WTC11 (cell line): ENCODE results near the gene METTL15. TPM values are rescaled to one million over a fixed set of nuclear protein-coding genes. Genes with fewer than 3 reads are reported as not detected.

ENCODE experiments used
- ATAC-seq: fragments of 200-7000 bp; cut with Tn5 transposase; 2 replicates; pipeline ENCODE4 v1.10.0; 2021; ENCODE audit warnings: mild to moderate bottlenecking, moderate library complexity
- CTCF ChIA-PET: fragments of 300-600 bp; sonication (Branson Sonifier 250); formaldehyde crosslinking; loops from one replicate; lab custom pipeline; 2021; ENCODE audit warnings: antibody characterized with exemption; lab: Charles Lee
- POLR2A ChIA-PET: fragments of 350-600 bp; sonication (Branson Sonifier 250); formaldehyde crosslinking; loops from one replicate; lab custom pipeline; 2021; ENCODE audit warnings: antibody characterized with exemption; lab: Charles Lee
- DNase-seq: peaks from one replicate; pipeline ENCODE4 v3.0.0; 2021; ENCODE audit warnings: low spot score
- H3K27ac Mint-ChIP-seq: 2 replicates; pipeline ENCODE4 v1.8.0; 2021; ENCODE audit warnings: mixed read lengths
- H3K27me3 Mint-ChIP-seq: 2 replicates; pipeline ENCODE4 v1.8.0; 2021; ENCODE audit warnings: low read depth, mild to moderate bottlenecking, moderate library complexity, mixed read lengths
- H3K36me3 Mint-ChIP-seq: 2 replicates; pipeline ENCODE4 v1.8.0; 2021; ENCODE audit warnings: mixed read lengths
- H3K4me1 Mint-ChIP-seq: 2 replicates; pipeline ENCODE4 v1.8.0; 2022; ENCODE audit warnings: mixed read lengths
- H3K4me3 Mint-ChIP-seq: 2 replicates; pipeline ENCODE4 v1.8.0; 2021; ENCODE audit warnings: mild to moderate bottlenecking, moderate library complexity, mixed read lengths
- H3K9me3 Mint-ChIP-seq: 2 replicates; pipeline ENCODE4 v1.8.0; 2021; ENCODE audit warnings: mixed read lengths
- CBFB ChIP-seq: sonication (generic); formaldehyde crosslinking; IDR thresholded peaks from 2 replicates; pipeline ENCODE4 v1.8.1; 2022; ENCODE audit warnings: mild to moderate bottlenecking, low read depth, missing genetic modification reagents
- ESRRA ChIP-seq: sonication (generic); formaldehyde crosslinking; IDR thresholded peaks from 2 replicates; pipeline ENCODE4 v1.8.1; 2022; ENCODE audit warnings: mild to moderate bottlenecking, missing genetic modification reagents, borderline replicate concordance
- FOXK1 ChIP-seq: sonication (generic); formaldehyde crosslinking; IDR thresholded peaks from 2 replicates; pipeline ENCODE4 v1.8.0; 2022; ENCODE audit warnings: mild to moderate bottlenecking, moderate library complexity, missing genetic modification reagents
- JAZF1 ChIP-seq: fragments of 250-450 bp; sonication (Bioruptor Pico); IDR thresholded peaks from 2 replicates; pipeline ENCODE4 v1.9.0; 2021; ENCODE audit warnings: moderate library complexity, mild to moderate bottlenecking, inconsistent platforms
- MXD4 ChIP-seq: fragments of 250-450 bp; sonication (Bioruptor Pico); IDR thresholded peaks from 2 replicates; pipeline ENCODE4 v1.8.0; 2021; ENCODE audit warnings: mild to moderate bottlenecking, moderate library complexity, borderline replicate concordance
- NR1H2 ChIP-seq: sonication (generic); formaldehyde crosslinking; IDR thresholded peaks from 2 replicates; pipeline ENCODE4 v1.9.0; 2021; ENCODE audit warnings: mild to moderate bottlenecking, moderate library complexity, missing genetic modification reagents
- NR2C2 ChIP-seq: sonication (generic); formaldehyde crosslinking; IDR thresholded peaks from 2 replicates; pipeline ENCODE4 v1.8.0; 2022; ENCODE audit warnings: mild to moderate bottlenecking, missing genetic modification reagents
- OVOL2 ChIP-seq: fragments of 250-450 bp; sonication (Bioruptor Pico); IDR thresholded peaks from 2 replicates; pipeline ENCODE4 v1.9.0; 2021; ENCODE audit warnings: mild to moderate bottlenecking, borderline replicate concordance
- RELA ChIP-seq: sonication (generic); formaldehyde crosslinking; IDR thresholded peaks from 2 replicates; pipeline ENCODE4 v1.8.1; 2022; ENCODE audit warnings: missing genetic modification reagents, mild to moderate bottlenecking, borderline replicate concordance
- TEAD4 ChIP-seq: sonication (generic); formaldehyde crosslinking; IDR thresholded peaks from 2 replicates; pipeline ENCODE4 v1.8.0; 2022; ENCODE audit warnings: mild to moderate bottlenecking, missing genetic modification reagents
- ZBTB21 ChIP-seq: sonication (generic); formaldehyde crosslinking; IDR thresholded peaks from 2 replicates; pipeline ENCODE4 v1.8.1; 2023; ENCODE audit warnings: mild to moderate bottlenecking, missing genetic modification reagents, borderline replicate concordance
- ZNF317 ChIP-seq: sonication (generic); formaldehyde crosslinking; IDR thresholded peaks from 2 replicates; pipeline ENCODE4 v1.8.1; 2023; ENCODE audit warnings: low read depth, mild to moderate bottlenecking, moderate library complexity, missing genetic modification reagents, borderline replicate concordance
- ZNF396 ChIP-seq: fragments of 250-450 bp; sonication (Bioruptor Pico); IDR thresholded peaks from 2 replicates; pipeline ENCODE4 v1.8.0; 2021; ENCODE audit warnings: mild to moderate bottlenecking, moderate library complexity, borderline replicate concordance
- total RNA-seq: library from RNA; stranded (reverse); gene quantifications from 3 replicates; pipeline ENCODE4 v1.2.3, GENCODE V29; 2021
- TF ChIP-seq, protein P1 (sequence below): sonication (generic); formaldehyde crosslinking; conservative IDR thresholded peaks from 2 replicates; pipeline ENCODE4 v1.8.1; 2022; ENCODE audit warnings: mild to moderate bottlenecking, missing genetic modification reagents
- TF ChIP-seq, protein P2 (sequence below): fragments of 200-600 bp; IDR thresholded peaks from 2 replicates; pipeline ENCODE4 v1.8.0; 2022; ENCODE audit warnings: antibody characterized with exemption
- TF ChIP-seq, protein P3 (sequence below): sonication (generic); formaldehyde crosslinking; IDR thresholded peaks from 2 replicates; pipeline ENCODE4 v1.8.0; 2022; ENCODE audit warnings: mild to moderate bottlenecking, missing genetic modification reagents
- TF ChIP-seq, protein P4 (sequence below): sonication (generic); formaldehyde crosslinking; IDR thresholded peaks from 2 replicates; pipeline ENCODE4 v1.8.0; 2023; ENCODE audit warnings: missing genetic modification reagents, mild to moderate bottlenecking, borderline replicate concordance
- TF ChIP-seq, protein P5 (sequence below): sonication (generic); formaldehyde crosslinking; IDR thresholded peaks from 2 replicates; pipeline ENCODE4 v1.8.0; 2023; ENCODE audit warnings: mild to moderate bottlenecking, missing genetic modification reagents
- TF ChIP-seq, protein P6 (sequence below): sonication (generic); formaldehyde crosslinking; conservative IDR thresholded peaks from 2 replicates; pipeline ENCODE4 v1.8.1; 2023; ENCODE audit warnings: mild to moderate bottlenecking, low read depth, missing genetic modification reagents, moderate library complexity
- TF ChIP-seq, protein P7 (sequence below): sonication (generic); formaldehyde crosslinking; IDR thresholded peaks from 2 replicates; pipeline ENCODE4 v1.8.0; 2022; ENCODE audit warnings: mild to moderate bottlenecking, missing genetic modification reagents

METTL15 gene
- total RNA-seq, 1 experiment from 2014 or later: 13.2 TPM

DNA sequence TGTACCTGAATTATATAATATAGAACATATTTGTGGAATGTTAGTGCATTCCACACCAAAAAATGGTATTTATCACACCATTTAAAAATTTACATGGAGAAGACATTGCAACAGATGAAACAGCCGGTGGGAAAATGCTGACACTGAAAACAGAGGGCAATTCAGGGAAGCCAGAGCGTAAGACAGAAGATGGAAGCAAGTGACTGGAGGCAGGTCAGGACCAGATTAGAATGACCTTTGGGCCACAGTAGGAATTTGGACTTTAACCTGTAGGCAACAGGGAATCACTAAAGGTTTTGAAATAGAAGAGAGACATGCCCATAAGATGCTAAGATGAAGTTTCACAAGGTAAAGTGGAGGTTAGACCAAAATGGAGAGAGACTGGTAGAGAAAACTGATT lies 60.5 kb downstream of the METTL15 start:
- ChIA-PET CTCF (no interaction called here), POLR2A (no interaction called here)
- ATAC-seq: no peak
- H3K27me3 Mint-ChIP-seq: no peaks in the 10 kb centered on the region
- H3K9me3 Mint-ChIP-seq: peaks cover 2% of the 10 kb centered on the region
- no peak overlapping the region for H3K4me3 Mint-ChIP-seq
- 0 out of 2 replicates have a peak, but pooled peaks cover 3% of the 10 kb centered on the region for H3K4me1 Mint-ChIP-seq
- H3K36me3 Mint-ChIP-seq: peaks cover 6% of the 10 kb centered on the region
- DNase-seq: no peak
- TF ChIP-seq FOXK1 (CRISPR knock-in tag): no peak
- H3K27ac Mint-ChIP-seq: no peak overlapping the region

DNA sequence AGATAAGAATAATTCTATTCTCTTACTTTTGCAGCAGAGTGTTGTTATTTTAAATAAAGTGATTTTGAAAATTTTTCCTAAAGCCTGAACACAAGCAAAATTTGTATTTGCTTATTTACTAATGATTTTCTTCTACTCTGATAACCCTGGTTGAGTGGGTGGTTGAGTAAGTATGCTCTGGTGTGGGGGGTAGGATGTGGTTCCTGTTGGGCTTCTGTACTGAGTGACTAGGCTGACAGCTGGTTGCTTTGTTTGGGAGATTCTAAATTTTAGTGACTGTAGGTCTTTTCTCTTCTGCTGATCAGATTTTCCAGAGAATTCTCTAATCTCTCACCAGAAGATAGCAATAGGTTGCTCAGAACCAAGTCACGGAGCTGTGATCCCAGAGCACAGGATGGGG lies 61.6 kb downstream of the METTL15 start:
- TF ChIP-seq ZNF317: no peak
- no peak for TF ChIP-seq OVOL2 (CRISPR knock-in tag)
- no peak for TF ChIP-seq ZBTB21 (CRISPR knock-in tag)
- TF ChIP-seq ZNF396: no peak
- no peak for TF ChIP-seq JAZF1
- no peak for TF ChIP-seq MXD4 (CRISPR knock-in tag)
- TF ChIP-seq NR2C2 (CRISPR knock-in tag): no peak
- TF ChIP-seq, protein P1, sequence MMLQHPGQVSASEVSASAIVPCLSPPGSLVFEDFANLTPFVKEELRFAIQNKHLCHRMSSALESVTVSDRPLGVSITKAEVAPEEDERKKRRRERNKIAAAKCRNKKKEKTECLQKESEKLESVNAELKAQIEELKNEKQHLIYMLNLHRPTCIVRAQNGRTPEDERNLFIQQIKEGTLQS: no peak
- POLR2A ChIA-PET: no interaction called here
- Mint-ChIP-seq H3K4me1 (0 out of 2 replicates have a peak, but pooled peaks cover 3% of the 10 kb centered on the region), H3K36me3 (peaks cover 11% of the 10 kb centered on the region), H3K27me3 (no peaks in the 10 kb centered on the region), H3K9me3 (peaks cover 8% of the 10 kb centered on the region), H3K27ac (no peak overlapping the region), H3K4me3 (no peak overlapping the region)
- DNase-seq: no peak
- CTCF ChIA-PET: no interaction called here
- ATAC-seq: no peak

DNA sequence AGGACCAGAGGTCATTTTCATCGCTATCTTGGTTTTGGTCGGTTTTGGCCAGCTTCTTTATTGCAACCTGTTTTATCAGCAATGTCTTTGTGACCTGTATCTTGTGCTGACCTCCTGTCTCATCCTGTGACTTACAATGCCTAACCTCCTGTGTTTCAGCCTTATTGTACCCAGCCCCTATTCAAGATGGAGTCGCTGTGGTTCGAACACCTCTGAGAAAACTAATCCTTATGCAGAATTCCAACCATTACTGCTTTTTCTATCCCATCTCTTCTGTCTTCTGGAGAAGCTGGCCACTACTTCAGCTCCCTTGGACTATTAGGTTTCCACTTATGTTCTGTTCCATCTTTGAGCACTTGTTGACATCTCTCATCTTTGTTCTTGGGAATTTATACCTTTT lies 62.6 kb downstream of the METTL15 start:
- Mint-ChIP-seq H3K36me3 (peaks cover 11% of the 10 kb centered on the region), H3K9me3 (peaks cover 8% of the 10 kb centered on the region), H3K27me3 (no peaks in the 10 kb centered on the region), H3K4me3 (no peak overlapping the region), H3K27ac (no peak overlapping the region), H3K4me1 (0 out of 2 replicates have a peak, but pooled peaks cover 3% of the 10 kb centered on the region)
- ATAC-seq: no peak
- ChIA-PET POLR2A (no interaction called here), CTCF (no interaction called here)
- DNase-seq: no peak
- TF ChIP-seq, protein P2, sequence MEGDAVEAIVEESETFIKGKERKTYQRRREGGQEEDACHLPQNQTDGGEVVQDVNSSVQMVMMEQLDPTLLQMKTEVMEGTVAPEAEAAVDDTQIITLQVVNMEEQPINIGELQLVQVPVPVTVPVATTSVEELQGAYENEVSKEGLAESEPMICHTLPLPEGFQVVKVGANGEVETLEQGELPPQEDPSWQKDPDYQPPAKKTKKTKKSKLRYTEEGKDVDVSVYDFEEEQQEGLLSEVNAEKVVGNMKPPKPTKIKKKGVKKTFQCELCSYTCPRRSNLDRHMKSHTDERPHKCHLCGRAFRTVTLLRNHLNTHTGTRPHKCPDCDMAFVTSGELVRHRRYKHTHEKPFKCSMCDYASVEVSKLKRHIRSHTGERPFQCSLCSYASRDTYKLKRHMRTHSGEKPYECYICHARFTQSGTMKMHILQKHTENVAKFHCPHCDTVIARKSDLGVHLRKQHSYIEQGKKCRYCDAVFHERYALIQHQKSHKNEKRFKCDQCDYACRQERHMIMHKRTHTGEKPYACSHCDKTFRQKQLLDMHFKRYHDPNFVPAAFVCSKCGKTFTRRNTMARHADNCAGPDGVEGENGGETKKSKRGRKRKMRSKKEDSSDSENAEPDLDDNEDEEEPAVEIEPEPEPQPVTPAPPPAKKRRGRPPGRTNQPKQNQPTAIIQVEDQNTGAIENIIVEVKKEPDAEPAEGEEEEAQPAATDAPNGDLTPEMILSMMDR: no peak
- TF ChIP-seq NR1H2 (CRISPR knock-in tag) (no peak), TEAD4 (CRISPR knock-in tag) (no peak), ESRRA (CRISPR knock-in tag) (no peak), RELA (CRISPR knock-in tag) (no peak), CBFB (CRISPR knock-in tag) (no peak)
- TF ChIP-seq, protein P3, sequence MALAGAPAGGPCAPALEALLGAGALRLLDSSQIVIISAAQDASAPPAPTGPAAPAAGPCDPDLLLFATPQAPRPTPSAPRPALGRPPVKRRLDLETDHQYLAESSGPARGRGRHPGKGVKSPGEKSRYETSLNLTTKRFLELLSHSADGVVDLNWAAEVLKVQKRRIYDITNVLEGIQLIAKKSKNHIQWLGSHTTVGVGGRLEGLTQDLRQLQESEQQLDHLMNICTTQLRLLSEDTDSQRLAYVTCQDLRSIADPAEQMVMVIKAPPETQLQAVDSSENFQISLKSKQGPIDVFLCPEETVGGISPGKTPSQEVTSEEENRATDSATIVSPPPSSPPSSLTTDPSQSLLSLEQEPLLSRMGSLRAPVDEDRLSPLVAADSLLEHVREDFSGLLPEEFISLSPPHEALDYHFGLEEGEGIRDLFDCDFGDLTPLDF (CRISPR knock-in tag): no peak
- TF ChIP-seq, protein P4, sequence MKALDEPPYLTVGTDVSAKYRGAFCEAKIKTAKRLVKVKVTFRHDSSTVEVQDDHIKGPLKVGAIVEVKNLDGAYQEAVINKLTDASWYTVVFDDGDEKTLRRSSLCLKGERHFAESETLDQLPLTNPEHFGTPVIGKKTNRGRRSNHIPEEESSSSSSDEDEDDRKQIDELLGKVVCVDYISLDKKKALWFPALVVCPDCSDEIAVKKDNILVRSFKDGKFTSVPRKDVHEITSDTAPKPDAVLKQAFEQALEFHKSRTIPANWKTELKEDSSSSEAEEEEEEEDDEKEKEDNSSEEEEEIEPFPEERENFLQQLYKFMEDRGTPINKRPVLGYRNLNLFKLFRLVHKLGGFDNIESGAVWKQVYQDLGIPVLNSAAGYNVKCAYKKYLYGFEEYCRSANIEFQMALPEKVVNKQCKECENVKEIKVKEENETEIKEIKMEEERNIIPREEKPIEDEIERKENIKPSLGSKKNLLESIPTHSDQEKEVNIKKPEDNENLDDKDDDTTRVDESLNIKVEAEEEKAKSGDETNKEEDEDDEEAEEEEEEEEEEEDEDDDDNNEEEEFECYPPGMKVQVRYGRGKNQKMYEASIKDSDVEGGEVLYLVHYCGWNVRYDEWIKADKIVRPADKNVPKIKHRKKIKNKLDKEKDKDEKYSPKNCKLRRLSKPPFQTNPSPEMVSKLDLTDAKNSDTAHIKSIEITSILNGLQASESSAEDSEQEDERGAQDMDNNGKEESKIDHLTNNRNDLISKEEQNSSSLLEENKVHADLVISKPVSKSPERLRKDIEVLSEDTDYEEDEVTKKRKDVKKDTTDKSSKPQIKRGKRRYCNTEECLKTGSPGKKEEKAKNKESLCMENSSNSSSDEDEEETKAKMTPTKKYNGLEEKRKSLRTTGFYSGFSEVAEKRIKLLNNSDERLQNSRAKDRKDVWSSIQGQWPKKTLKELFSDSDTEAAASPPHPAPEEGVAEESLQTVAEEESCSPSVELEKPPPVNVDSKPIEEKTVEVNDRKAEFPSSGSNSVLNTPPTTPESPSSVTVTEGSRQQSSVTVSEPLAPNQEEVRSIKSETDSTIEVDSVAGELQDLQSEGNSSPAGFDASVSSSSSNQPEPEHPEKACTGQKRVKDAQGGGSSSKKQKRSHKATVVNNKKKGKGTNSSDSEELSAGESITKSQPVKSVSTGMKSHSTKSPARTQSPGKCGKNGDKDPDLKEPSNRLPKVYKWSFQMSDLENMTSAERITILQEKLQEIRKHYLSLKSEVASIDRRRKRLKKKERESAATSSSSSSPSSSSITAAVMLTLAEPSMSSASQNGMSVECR (CRISPR knock-in tag): no peak
- TF ChIP-seq, protein P5, sequence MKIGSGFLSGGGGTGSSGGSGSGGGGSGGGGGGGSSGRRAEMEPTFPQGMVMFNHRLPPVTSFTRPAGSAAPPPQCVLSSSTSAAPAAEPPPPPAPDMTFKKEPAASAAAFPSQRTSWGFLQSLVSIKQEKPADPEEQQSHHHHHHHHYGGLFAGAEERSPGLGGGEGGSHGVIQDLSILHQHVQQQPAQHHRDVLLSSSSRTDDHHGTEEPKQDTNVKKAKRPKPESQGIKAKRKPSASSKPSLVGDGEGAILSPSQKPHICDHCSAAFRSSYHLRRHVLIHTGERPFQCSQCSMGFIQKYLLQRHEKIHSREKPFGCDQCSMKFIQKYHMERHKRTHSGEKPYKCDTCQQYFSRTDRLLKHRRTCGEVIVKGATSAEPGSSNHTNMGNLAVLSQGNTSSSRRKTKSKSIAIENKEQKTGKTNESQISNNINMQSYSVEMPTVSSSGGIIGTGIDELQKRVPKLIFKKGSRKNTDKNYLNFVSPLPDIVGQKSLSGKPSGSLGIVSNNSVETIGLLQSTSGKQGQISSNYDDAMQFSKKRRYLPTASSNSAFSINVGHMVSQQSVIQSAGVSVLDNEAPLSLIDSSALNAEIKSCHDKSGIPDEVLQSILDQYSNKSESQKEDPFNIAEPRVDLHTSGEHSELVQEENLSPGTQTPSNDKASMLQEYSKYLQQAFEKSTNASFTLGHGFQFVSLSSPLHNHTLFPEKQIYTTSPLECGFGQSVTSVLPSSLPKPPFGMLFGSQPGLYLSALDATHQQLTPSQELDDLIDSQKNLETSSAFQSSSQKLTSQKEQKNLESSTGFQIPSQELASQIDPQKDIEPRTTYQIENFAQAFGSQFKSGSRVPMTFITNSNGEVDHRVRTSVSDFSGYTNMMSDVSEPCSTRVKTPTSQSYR (CRISPR knock-in tag): no peak
- TF ChIP-seq, protein P6, sequence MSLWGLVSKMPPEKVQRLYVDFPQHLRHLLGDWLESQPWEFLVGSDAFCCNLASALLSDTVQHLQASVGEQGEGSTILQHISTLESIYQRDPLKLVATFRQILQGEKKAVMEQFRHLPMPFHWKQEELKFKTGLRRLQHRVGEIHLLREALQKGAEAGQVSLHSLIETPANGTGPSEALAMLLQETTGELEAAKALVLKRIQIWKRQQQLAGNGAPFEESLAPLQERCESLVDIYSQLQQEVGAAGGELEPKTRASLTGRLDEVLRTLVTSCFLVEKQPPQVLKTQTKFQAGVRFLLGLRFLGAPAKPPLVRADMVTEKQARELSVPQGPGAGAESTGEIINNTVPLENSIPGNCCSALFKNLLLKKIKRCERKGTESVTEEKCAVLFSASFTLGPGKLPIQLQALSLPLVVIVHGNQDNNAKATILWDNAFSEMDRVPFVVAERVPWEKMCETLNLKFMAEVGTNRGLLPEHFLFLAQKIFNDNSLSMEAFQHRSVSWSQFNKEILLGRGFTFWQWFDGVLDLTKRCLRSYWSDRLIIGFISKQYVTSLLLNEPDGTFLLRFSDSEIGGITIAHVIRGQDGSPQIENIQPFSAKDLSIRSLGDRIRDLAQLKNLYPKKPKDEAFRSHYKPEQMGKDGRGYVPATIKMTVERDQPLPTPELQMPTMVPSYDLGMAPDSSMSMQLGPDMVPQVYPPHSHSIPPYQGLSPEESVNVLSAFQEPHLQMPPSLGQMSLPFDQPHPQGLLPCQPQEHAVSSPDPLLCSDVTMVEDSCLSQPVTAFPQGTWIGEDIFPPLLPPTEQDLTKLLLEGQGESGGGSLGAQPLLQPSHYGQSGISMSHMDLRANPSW: no peak
- TF ChIP-seq, protein P7, sequence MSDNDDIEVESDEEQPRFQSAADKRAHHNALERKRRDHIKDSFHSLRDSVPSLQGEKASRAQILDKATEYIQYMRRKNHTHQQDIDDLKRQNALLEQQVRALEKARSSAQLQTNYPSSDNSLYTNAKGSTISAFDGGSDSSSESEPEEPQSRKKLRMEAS (CRISPR knock-in tag): no peak
